K562 (cell line): ENCODE measurements around the gene MPL. TPM values are rescaled to one million over a fixed set of nuclear protein-coding genes. Genes with fewer than 3 reads are reported as not detected.

Experiments
- ATAC-seq: fragments of 200-7000 bp; cut with Tn5 transposase; 3 replicates; pipeline ENCODE4 v1.9.1; 2020; ENCODE audit warnings: moderate library complexity
- BruUV-seq: library from RNA; stranded (reverse); fragments of 400-500 nt; replicated peaks from 2 replicates; lab custom pipeline; 2021; lab: Mats Ljungman, UMichigan
- CTCF ChIA-PET: fragments of 300-600 bp; formaldehyde crosslinking; extraction: SDS; loops from one replicate; lab custom pipeline; 2021; ENCODE audit warnings: low intra/inter-chr PET ratio; lab: Yijun Ruan, JAX
- POLR2A ChIA-PET: fragments of 300-600, 350-650 bp; sonication (Branson Sonifier 250); formaldehyde crosslinking; extraction: SDS; loops from one replicate; lab custom pipeline; 2021; ENCODE audit warnings: antibody characterized with exemption, inconsistent platforms; lab: Yijun Ruan, JAX
- DNase-seq, 4 experiments: peaks; one replicate each; pipeline versions ENCODE4 v3.0.0 to v3.0.0-alpha.2; 2011 to 2018; ENCODE audit warnings: low spot score in 3 of 4, mixed read lengths in 3 of 4; ENCODE audit errors: extremely low read depth in 1 of 4
- FAIRE-seq: peaks from 2 replicates; lab custom pipeline; 2011; peaks lifted over from hg19 to GRCh38; lab: Jason Lieb, UNC
- H2AFZ ChIP-seq: 2 replicates; pipeline ENCODE4 v1.6.0; 2011; ENCODE audit warnings: low read depth, low read length, control low read depth, inconsistent platforms
- H3K27ac ChIP-seq: fragments of 200-600 bp; 3 replicates; pipeline ENCODE4 v1.8.0; 2011; ENCODE audit warnings: low read depth, mild to moderate bottlenecking, control low read depth, inconsistent platforms, low read length, moderate library complexity, mixed read lengths; ENCODE audit errors: extremely low read depth
- H3K27me3 ChIP-seq, 2 experiments: fragments of 300-600 bp in 1 of 2; 2 replicates in 1 of 2; 3 replicates in 1 of 2; pipeline versions ENCODE4 v1.6.0 to v1.8.0; 2011; ENCODE audit warnings: inconsistent platforms in 2 of 2, low read length in 2 of 2, mild to moderate bottlenecking in 1 of 2, mixed read lengths in 1 of 2, moderate library complexity in 1 of 2; ENCODE audit not compliant: control insufficient read depth in 2 of 2, insufficient read depth in 2 of 2
- H3K36me3 ChIP-seq: fragments of 300-600 bp; 3 replicates; pipeline ENCODE4 v1.8.0; 2011; ENCODE audit warnings: mild to moderate bottlenecking, low read length, inconsistent platforms; ENCODE audit not compliant: control insufficient read depth, insufficient read depth
- H3K4me1 ChIP-seq, 2 experiments: fragments of 200-600 bp in 1 of 2; replicated peaks in 1 of 2; 2 replicates in 1 of 2; 3 replicates in 1 of 2; pipeline versions ENCODE4 v1.5.1 to v1.8.0; 2011; ENCODE audit warnings: inconsistent platforms in 2 of 2, low read length in 2 of 2, mild to moderate bottlenecking in 1 of 2, mixed read lengths in 1 of 2, moderate library complexity in 1 of 2; ENCODE audit not compliant: control insufficient read depth in 2 of 2, insufficient read depth in 2 of 2
- H3K4me2 ChIP-seq: 2 replicates; pipeline ENCODE4 v1.6.1; 2011; ENCODE audit warnings: low read length, control low read depth, inconsistent platforms, mixed read lengths; ENCODE audit not compliant: insufficient read depth
- H3K4me3 ChIP-seq: fragments of 200-600 bp; sonication (generic), shearing (Covaris generic); 2 replicates; pipeline ENCODE4 v1.5.1; 2016; ENCODE audit warnings: control low read depth, inconsistent platforms
- H3K79me2 ChIP-seq: fragments of 200-600 bp; 3 replicates; pipeline ENCODE4 v1.8.0; 2011; ENCODE audit warnings: low read length, inconsistent platforms; ENCODE audit not compliant: control insufficient read depth, insufficient read depth
- H3K9ac ChIP-seq, 2 experiments: 2 replicates each; pipeline versions ENCODE4 v1.6.0 to v1.6.1; 2011; ENCODE audit warnings: low read depth in 2 of 2, low read length in 2 of 2, control low read depth in 1 of 2, inconsistent platforms in 1 of 2, mild to moderate bottlenecking in 1 of 2, mixed read lengths in 1 of 2; ENCODE audit not compliant: insufficient read depth in 1 of 2
- H3K9me1 ChIP-seq: one replicate; pipeline ENCODE4 v1.6.0; 2011; ENCODE audit warnings: inconsistent platforms, mild to moderate bottlenecking, low read length, moderate library complexity; ENCODE audit not compliant: control insufficient read depth, insufficient read depth
- H3K9me3 ChIP-seq: replicated peaks from 2 replicates; pipeline ENCODE4 v1.5.1; 2011; ENCODE audit warnings: low read depth, low read length, inconsistent platforms; ENCODE audit not compliant: control insufficient read depth, insufficient read depth
- H4K20me1 ChIP-seq: replicated peaks from 2 replicates; pipeline ENCODE4 v1.6.1; 2011; ENCODE audit warnings: low read length, inconsistent platforms, mixed read lengths; ENCODE audit not compliant: control insufficient read depth, insufficient read depth
- ETS2 ChIP-seq: IDR thresholded peaks from 2 replicates; pipeline ENCODE4 v1.6.1; 2016; ENCODE audit warnings: borderline replicate concordance, missing genetic modification characterization, mild to moderate bottlenecking, moderate library complexity, missing compliant biosample characterization; ENCODE audit not compliant: poor library complexity, severe bottlenecking
- ETV6 ChIP-seq, 3 experiments: fragments of 150-350 bp in 1 of 3; sonication (generic) in 1 of 3; formaldehyde crosslinking in 1 of 3; IDR thresholded peaks; 2 replicates each; pipeline versions ENCODE4 v1.6.1 to v1.8.0; 2014 to 2022; ENCODE audit warnings: borderline replicate concordance in 2 of 3, low read depth in 2 of 3, antibody characterized with exemption in 1 of 3, low read length in 1 of 3, mild to moderate bottlenecking in 1 of 3, missing genetic modification reagents in 1 of 3
- GMEB1 ChIP-seq: fragments of 250-450 bp; sonication (Bioruptor Pico); IDR thresholded peaks from 2 replicates; pipeline ENCODE4 v1.4.0; 2020; ENCODE audit warnings: mild to moderate bottlenecking
- GTF2F1 ChIP-seq: IDR thresholded peaks from 2 replicates; pipeline ENCODE4 v1.6.1; 2011; ENCODE audit warnings: low read depth, low read length, improper control_type of control experiment
- HNRNPH1 ChIP-seq: fragments of 200-400 bp; formaldehyde crosslinking; optimal IDR thresholded peaks from 2 replicates; pipeline ENCODE3; 2017; ENCODE audit warnings: low read depth, mild to moderate bottlenecking, low read length, moderate library complexity
- HNRNPL ChIP-seq: fragments of 200-400 bp; formaldehyde crosslinking; IDR thresholded peaks from 2 replicates; pipeline ENCODE4 v1.6.1; 2017; ENCODE audit warnings: low read depth, mild to moderate bottlenecking, low read length
- HNRNPUL1 ChIP-seq: fragments of 200-400 bp; formaldehyde crosslinking; IDR thresholded peaks from 2 replicates; pipeline ENCODE4 v1.6.1; 2017; ENCODE audit warnings: low read length
- NCOA6 ChIP-seq: fragments of 450-650 bp; IDR thresholded peaks from 2 replicates; pipeline ENCODE4 v1.6.1; 2017; ENCODE audit warnings: mild to moderate bottlenecking
- NR3C1 ChIP-seq: sonication (generic); formaldehyde crosslinking; IDR thresholded peaks from 2 replicates; pipeline ENCODE4 v1.8.1; 2022; ENCODE audit warnings: missing genetic modification reagents
- PCBP1 ChIP-seq: fragments of 200-400 bp; formaldehyde crosslinking; IDR thresholded peaks from 2 replicates; pipeline ENCODE4 v1.6.1; 2018; ENCODE audit warnings: mild to moderate bottlenecking, low read depth, low read length; ENCODE audit not compliant: poor library complexity, severe bottlenecking
- PCBP2 ChIP-seq: fragments of 200-400 bp; formaldehyde crosslinking; IDR thresholded peaks from 2 replicates; pipeline ENCODE4 v1.6.1; 2018; ENCODE audit warnings: low read length, low read depth, mild to moderate bottlenecking, moderate library complexity; ENCODE audit not compliant: poor library complexity, severe bottlenecking
- PHB2 ChIP-seq: fragments of 450-650 bp; IDR thresholded peaks from 2 replicates; pipeline ENCODE4 v1.6.1; 2017; ENCODE audit warnings: low read depth
- RBBP5 ChIP-seq: fragments of 200-600 bp; sonication (generic); IDR thresholded peaks from 2 replicates; pipeline ENCODE4 v1.6.1; 2012; ENCODE audit warnings: borderline replicate concordance, mild to moderate bottlenecking, low read length, control low read depth, inconsistent platforms; ENCODE audit not compliant: insufficient read depth, poor library complexity, severe bottlenecking
- RBFOX2 ChIP-seq: fragments of 200-400 bp; formaldehyde crosslinking; IDR thresholded peaks from 2 replicates; pipeline ENCODE4 v1.6.1; 2017; ENCODE audit warnings: low read depth, mild to moderate bottlenecking, low read length, moderate library complexity
- SIX5 ChIP-seq, 2 experiments: IDR thresholded peaks; 2 replicates each; pipeline ENCODE4 v1.6.1; 2011; ENCODE audit warnings: low read length in 2 of 2, borderline replicate concordance in 1 of 2, low read depth in 1 of 2, mild to moderate bottlenecking in 1 of 2, moderate library complexity in 1 of 2; ENCODE audit not compliant: insufficient read depth in 1 of 2
- ZNF23 ChIP-seq: fragments of 250-450 bp; sonication (Bioruptor Pico); IDR thresholded peaks from 2 replicates; pipeline ENCODE4 v1.4.0; 2020; ENCODE audit warnings: mild to moderate bottlenecking
- ZNF436 ChIP-seq: fragments of 250-450, 450-650 bp; sonication (Bioruptor Pico); formaldehyde crosslinking; IDR thresholded peaks from 2 replicates; pipeline ENCODE4 v1.7.0; 2020; ENCODE audit warnings: mild to moderate bottlenecking
- ZNF444 ChIP-seq: fragments of 250-450 bp; sonication (Bioruptor Pico); IDR thresholded peaks from 2 replicates; pipeline ENCODE4 v1.4.0; 2020; ENCODE audit warnings: mild to moderate bottlenecking, moderate library complexity
- WGBS: fragments of 100-300 bp; shearing (Covaris generic); methylation state at CpG from one replicate; pipeline ENCODE4 v1.1.6; 2016; ENCODE audit warnings: low coverage, mixed read lengths; ENCODE audit not compliant: insufficient coverage; ENCODE audit errors: missing lambda C conversion rate; 5-methylcytosine and 5-hydroxymethylcytosine counted together
- in situ Hi-C: fragments of 300-500 bp; cut with MboI; formaldehyde crosslinking; loops from 4 replicates; pipeline ENCODE4 v1.15.0; 2018; ENCODE audit warnings: inconsistent platforms, mixed read lengths
- intact Hi-C: fragments of 100-400 bp; cut with micrococcal nuclease; formaldehyde crosslinking; loops from 2 replicates; pipeline ENCODE4 v1.14.2; 2022
- polyA plus RNA-seq, 8 experiments: library from polyadenylated mRNA; depleted of rRNA in 4 of 8; stranded (reverse) in 5 of 8; unstranded in 3 of 8; fragments of >200 nt; fragmentation: Nextera tagmentation in 2 of 8; fragmentation: Illumina TruSeq in 1 of 8; extraction: Ambion mirVana in 2 of 8; extraction: Trizol in 1 of 8; gene quantifications; 2 replicates each; pipeline versions ENCODE4 v1.2.1 to v1.2.3, GENCODE V29; 2011 to 2014; ENCODE audit warnings: inconsistent platforms in 1 of 8, missing spikeins in 1 of 8
- total RNA-seq, 7 experiments: library from RNA; depleted of rRNA in 6 of 7; stranded (reverse); fragments of >200 nt in 6 of 7; fragmentation: Illumina TruSeq in 2 of 7; extraction: Trizol in 2 of 7; gene quantifications; 2 replicates each; pipeline versions ENCODE4 v1.2.1 to v1.2.3, GENCODE V29; 2011 to 2021; ENCODE audit warnings: low replicate concordance in 1 of 7

MPL gene
- total and polyA plus RNA-seq, 9 of the 15 experiments (the other 6 are each of a cell fraction or from before 2014, with no cell fraction given), result not detected

GRCh38 chr1:43346636-43347035 lies 9.0 kb downstream of the MPL start (continued):
- TF ChIP-seq ETS2 (tag) (no peak), ZNF23 (CRISPR knock-in tag) (no peak)

- WGBS, result 76% methylated on average over 18 of the region's 22 CpGs
- Histone ChIP-seq H3K4me1 (peaks cover 13 to 21% of the 10 kb centered on the region in 2 experiments; a peak in 4 of 5 replicates), H2AFZ (no peak overlapping the region), H3K9me1 (no peaks in the 10 kb centered on the region), H3K27ac (no peak overlapping the region), H3K9me3 (no peaks in the 10 kb centered on the region), H4K20me1 (no peaks in the 10 kb centered on the region), H3K9ac (no peak overlapping the region), H3K4me3 (no peak overlapping the region), H3K4me2 (no peak overlapping the region), H3K27me3 (no peaks in the 10 kb centered on the region), H3K36me3 (no peaks in the 10 kb centered on the region), H3K79me2 (no peaks in the 10 kb centered on the region)
- no TSS peak for BruUV-seq
- ATAC-seq (no peak), DNase-seq (no peak), FAIRE-seq (no peak)
- intact Hi-C loops, result no loop called here
- POLR2A ChIA-PET, result interaction anchor here (1.1 kb wide), 1 partner anchor 18 kb away, joined by 3 read pairs; no protein-coding TSS in a partner anchor
- in situ Hi-C loops, result no loop called here
- TF ChIP-seq HNRNPH1, result no peak
- TF ChIP-seq RBFOX2, result no peak
- TF ChIP-seq ETV6 (IDR thresholded peaks at IDR 0.05; ENCODE audit: borderline replicate concordance in 1 of 2, low read depth in 2 of 2, low read length in 1 of 2), result no peak
- no peak for TF ChIP-seq ETV6 (CRISPR knock-in tag; IDR thresholded peaks at IDR 0.05; ENCODE audit: borderline replicate concordance)
- no peak for TF ChIP-seq PCBP1
- TF ChIP-seq GMEB1 (CRISPR knock-in tag), result no peak
- no peak for TF ChIP-seq NCOA6
- TF ChIP-seq HNRNPUL1, result no peak
- TF ChIP-seq ZNF436 (CRISPR knock-in tag), result no peak
- no peak for TF ChIP-seq HNRNPL
- no peak for TF ChIP-seq ZNF444 (CRISPR knock-in tag)
- no peak for TF ChIP-seq NR3C1 (CRISPR knock-in tag)
- TF ChIP-seq RBBP5, result no peak
- no peak for TF ChIP-seq GTF2F1
- no peak for TF ChIP-seq PHB2
- TF ChIP-seq PCBP2, result no peak
- no peak for TF ChIP-seq SIX5 (IDR thresholded peaks at IDR 0.05; ENCODE audit: borderline replicate concordance in 1 of 2, insufficient read depth in 1 of 2, low read depth in 1 of 2, low read length in 2 of 2)
- CTCF ChIA-PET, result no interaction called here
These were observed 10.8 kb downstream of the MPL start for GRCh38 chr1:43348343-43348808.
